Medulla oblongata (tissue), 1 donor: ENCODE results near the gene TAS2R46.
A peak's percentile ranks its signal among the peaks of the same experiment; 100 is the strongest.
"Not testable (repeated sequence)": the region's sequence is repeated elsewhere in the genome, so short reads cannot be mapped to it uniquely, and the experiment has no call there.

ENCODE experiments used
- DNase-seq: peaks from one replicate; pipeline ENCODE4 v3.0.0-alpha.2; 2015; ENCODE audit errors: extremely low spot score

TAS2R46 gene

DNA sequence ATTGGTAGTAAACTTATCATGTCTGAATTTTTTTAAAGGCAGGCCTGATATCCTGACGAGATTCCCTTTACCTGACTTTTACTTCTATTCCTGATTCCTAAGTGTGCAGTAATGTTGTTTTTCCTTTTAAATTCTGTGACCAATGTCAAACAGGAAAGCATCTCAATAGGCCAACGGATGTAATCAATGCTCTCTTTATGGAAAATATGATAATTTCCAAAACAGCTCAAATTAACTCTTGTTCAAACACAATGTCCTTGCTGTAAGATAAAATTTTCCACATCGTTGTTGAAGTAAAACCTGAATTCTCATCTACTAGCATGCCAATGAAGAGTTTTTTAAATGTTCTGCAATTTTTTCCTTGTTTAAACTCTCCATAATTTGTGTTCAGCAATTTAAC, 22.9 kb downstream of the TAS2R46 start:
- DNase-seq: no peak

GRCh38 chr12:11033959-11034358, 28.1 kb downstream of the TAS2R46 start:
- not testable (repeated sequence) for DNase-seq

- DNase-seq: no peak
These were observed 30.8 kb downstream of the TAS2R46 start, which contains the start of gene TAS2R31 for GRCh38 chr12:11031307-11031706. TSS of gene TAS2R31 (minus strand) at chr12:11031407. CDS start at chr12:11031335, 72 bp downstream.

- DNase-seq: no peak
These were observed 36.0 kb downstream of the TAS2R46 start for GRCh38 chr12:11026118-11026517.

GRCh38 chr12:11023387-11023786, 38.7 kb downstream of the TAS2R46 start:
- no peak for DNase-seq

DNA sequence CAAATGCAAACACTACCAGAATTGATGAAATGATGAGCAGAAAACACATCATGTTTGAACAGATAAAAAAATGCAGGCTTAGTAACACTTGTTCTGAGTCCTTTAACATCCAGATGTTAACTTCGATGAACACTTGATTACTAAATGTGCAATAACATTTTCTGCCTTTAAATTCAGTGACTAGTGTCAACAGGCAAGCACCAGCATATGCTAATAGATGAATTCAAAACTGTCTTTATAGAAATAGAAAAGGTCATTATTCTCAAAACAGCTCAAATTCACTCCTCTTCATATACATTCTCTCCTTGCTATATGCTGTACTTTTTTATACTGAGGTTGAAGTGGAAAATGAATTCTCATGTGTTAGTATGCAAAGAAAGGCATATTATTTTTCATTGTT, 39.6 kb downstream of the TAS2R46 start, which contains the start of gene TAS2R19:
Gene TAS2R19 (minus strand): TSS at position 101 of the 400 bp plus-strand sequence. CDS start 49 bp downstream, at position 52.
- DNase-seq: no peak

DNA sequence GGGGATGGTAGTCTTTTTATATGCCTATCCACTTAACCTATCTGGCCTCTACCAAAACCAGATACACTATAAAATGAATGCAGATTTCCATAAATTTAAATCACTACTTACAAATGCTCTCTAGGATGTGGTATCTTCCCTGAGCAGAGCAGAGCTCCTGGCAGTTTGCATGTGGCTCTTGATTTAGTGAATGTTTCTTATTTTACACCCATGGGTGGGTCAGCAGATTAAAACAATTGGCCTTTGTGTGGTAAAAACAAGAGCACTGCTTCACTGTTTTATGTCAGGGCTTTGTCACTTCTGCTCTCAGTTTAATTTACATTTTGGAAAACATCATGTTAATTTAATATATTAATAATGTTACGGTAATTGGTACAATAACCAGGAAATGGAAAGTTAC, 45.2 kb downstream of the TAS2R46 start:
- peak; percentile 90 for DNase-seq

- no peak for DNase-seq
These were observed 46.2 kb downstream of the TAS2R46 start for GRCh38 chr12:11015775-11016430.

DNA sequence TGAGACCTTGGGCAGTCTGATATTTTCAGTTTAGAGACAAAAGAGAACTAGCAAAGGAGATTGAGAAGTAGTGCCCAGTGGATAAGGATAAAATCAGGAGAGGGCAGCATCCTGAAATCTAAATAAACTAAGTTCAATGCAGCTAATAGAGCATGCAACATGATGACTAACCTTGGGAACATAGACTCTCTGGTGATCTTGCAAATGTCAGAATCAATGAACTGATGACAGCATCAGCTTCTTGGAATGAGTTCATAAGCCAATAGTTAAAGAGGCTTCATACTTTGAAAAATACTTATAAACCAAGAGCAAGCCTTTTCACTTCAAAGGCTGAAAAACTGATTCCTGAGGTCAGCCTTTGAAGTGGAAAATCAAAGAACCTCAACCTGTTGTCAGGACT, 47.9 kb downstream of the TAS2R46 start:
- DNase-seq: no peak
